DOHH2 (cell line): ENCODE results near the gene MAN1C1.

Experiments used
- CTCF ChIP-seq: fragments of 200-600 bp; sonication (generic); IDR thresholded peaks from one replicate; pipeline ENCODE4 v1.5.1; 2014; ENCODE audit warnings: antibody characterized with exemption, mild to moderate bottlenecking, low read depth, low read length; ENCODE audit not compliant: poor library complexity, severe bottlenecking
- EZH2phosphoT487 ChIP-seq: fragments of 200-600 bp; sonication (generic); IDR thresholded peaks from 2 replicates; pipeline ENCODE4 v1.6.1; 2017; ENCODE audit warnings: borderline replicate concordance, mild to moderate bottlenecking, antibody characterized with exemption, low read length, moderate library complexity, mixed read lengths

DNA sequence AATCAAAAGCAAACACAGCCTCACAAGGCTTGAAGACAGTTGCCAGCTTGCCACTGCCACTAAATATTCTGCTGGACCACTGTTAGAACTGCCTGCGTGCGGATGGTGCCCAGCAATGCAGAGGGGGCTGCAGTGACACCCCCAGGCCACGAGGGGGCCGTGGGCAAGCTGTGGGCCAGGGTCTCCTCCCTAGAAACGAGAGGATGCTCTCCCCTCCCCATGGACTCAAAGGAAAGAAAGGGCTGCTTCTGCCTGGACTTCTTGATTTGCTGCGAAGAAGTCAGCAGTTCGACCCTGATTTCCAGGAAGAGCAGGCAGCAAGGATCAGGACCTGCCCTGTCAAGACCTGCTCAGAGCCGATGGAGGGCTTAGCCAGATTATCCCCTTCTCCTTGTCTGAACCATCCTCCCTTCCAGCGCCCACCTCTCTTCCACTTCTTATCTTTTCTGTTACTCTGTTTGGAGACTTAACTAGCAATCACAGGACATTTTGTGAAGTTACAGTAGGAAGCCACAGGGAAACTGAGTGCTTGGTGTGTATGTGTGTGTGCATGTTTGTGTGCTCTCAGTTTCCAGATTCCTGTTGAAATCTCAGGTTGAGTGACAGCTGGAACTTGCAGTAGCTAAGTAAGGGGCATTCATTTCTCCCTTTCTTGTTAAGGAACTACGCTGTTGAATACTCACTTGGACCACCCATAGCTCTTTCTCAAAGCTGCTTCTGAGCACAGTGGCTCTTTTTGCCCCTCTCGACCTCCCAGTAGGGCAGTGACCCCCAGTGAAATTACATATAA is 2.7 kb downstream of the MAN1C1 start:
- peak; percentile 88 for TF ChIP-seq CTCF
- no peak for TF ChIP-seq EZH2phosphoT487
